ENCODE data around the gene GSTA2.
"Not testable (repeated sequence)": the region's sequence is repeated elsewhere in the genome, so short reads cannot be mapped to it uniquely, and the experiment has no call there.

The GSTA2 gene

GRCh38 chr6:52726741-52727535 is 36.3 kb downstream of the GSTA2 start:
- in situ Hi-C loops (cut with MboI; ENCODE audit: low sequenced_read_pairs) = no loop called here

GRCh38 chr6:52726193-52726542 is 37.1 kb downstream of the GSTA2 start:
- in situ Hi-C loops (cut with MboI; ENCODE audit: low sequenced_read_pairs) = no loop called here

GRCh38 chr6:52725535-52726192 is 37.6 kb downstream of the GSTA2 start:
- in situ Hi-C loops (cut with MboI; ENCODE audit: low sequenced_read_pairs) = no loop called here

GRCh38 chr6:52725143-52725534 is 38.1 kb downstream of the GSTA2 start:
- in situ Hi-C loops (cut with MboI; ENCODE audit: low sequenced_read_pairs) = no loop called here

- in situ Hi-C loops (cut with MboI; ENCODE audit: low sequenced_read_pairs) = no loop called here
Observed at GRCh38 chr6:52724406-52725121, 38.7 kb downstream of the GSTA2 start.

- in situ Hi-C loops (cut with MboI; ENCODE audit: low sequenced_read_pairs) = no loop called here
Observed at GRCh38 chr6:52724042-52724405, 39.3 kb downstream of the GSTA2 start.

DNA sequence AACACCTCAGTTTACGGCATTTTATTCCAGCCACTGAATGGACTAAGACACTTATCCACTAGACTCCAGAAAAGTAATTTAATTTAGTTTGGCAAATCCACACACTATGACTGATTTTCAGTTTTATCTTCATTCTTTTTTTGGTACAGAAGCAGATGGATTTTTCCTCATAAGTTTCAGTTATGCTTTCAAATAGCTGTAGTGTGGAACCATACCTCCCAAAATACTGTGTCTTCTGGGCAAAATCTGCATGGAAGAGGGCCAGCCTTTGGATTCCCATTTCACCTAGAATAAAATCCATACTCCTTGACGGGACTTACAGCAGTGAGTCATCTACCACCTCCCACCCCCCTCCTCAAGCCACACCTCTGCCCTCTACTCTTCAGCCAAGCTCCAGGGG is 43.0 kb downstream of the GSTA2 start:
- in situ Hi-C loops (cut with MboI; ENCODE audit: low sequenced_read_pairs) = no loop called here

DNA sequence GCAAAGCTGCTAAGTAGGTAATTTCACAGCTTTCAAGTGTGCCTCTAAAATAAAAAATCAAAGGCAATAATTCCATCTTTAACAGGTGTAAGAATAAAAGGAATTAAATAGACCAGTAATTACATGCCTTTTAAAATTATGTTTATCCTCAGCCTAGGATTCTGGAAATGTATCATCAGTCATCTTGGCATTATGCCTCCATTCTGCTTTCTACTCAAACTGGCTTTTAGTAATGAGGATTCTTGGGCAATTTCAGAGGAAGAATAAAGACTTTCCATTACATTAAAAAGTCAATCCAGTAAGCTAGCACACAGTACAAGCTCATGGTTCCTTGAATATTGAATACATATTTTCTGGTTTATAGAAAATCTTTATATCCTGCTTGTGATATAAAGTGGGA is 44.7 kb downstream of the GSTA2 start:
- in situ Hi-C loops (cut with MboI; ENCODE audit: low sequenced_read_pairs) = no loop called here

- in situ Hi-C loops (cut with MboI; ENCODE audit: low sequenced_read_pairs) = not testable (repeated sequence)
Observed at GRCh38 chr6:52714761-52715160, 48.5 kb downstream of the GSTA2 start.

GRCh38 chr6:52712136-52712535 is 51.1 kb downstream of the GSTA2 start:
- in situ Hi-C loops (cut with MboI; ENCODE audit: low sequenced_read_pairs) = no loop called here

- in situ Hi-C loops (cut with MboI; ENCODE audit: low sequenced_read_pairs) = no loop called here
Observed at GRCh38 chr6:52707963-52708680, 55.2 kb downstream of the GSTA2 start.

GRCh38 chr6:52706001-52706400 is 57.3 kb downstream of the GSTA2 start:
- in situ Hi-C loops (cut with MboI; ENCODE audit: low sequenced_read_pairs) = no loop called here

GRCh38 chr6:52704781-52705502 is 58.3 kb downstream of the GSTA2 start:
- in situ Hi-C loops (cut with MboI; ENCODE audit: low sequenced_read_pairs) = not testable (repeated sequence)

DNA sequence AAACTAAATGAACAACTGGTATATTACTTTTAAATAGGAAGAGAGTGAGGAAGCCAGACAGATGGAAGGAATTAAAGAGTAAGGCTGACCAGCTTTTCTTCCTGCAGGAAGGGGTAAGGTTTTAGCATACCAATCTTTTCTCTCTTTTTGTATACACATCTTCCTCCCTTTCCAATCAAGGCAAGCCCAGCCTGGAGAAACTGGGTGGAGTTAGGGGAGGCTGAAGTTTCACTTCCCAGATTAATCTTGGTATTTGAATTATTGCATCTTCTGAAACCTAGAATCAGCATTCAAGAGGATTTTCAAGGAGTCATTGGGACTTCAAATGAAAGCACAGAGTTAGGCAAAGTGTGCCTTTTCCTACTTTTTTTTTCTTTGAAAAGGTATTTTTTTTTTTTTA is 59.2 kb downstream of the GSTA2 start:
- in situ Hi-C loops (cut with MboI; ENCODE audit: low sequenced_read_pairs) = no loop called here

Data from hTERT RPE-1 (cell line).